OCI-LY7 (cell line): Measurements from ENCODE around the gene HIVEP3. TPM values are rescaled to one million over a fixed set of nuclear protein-coding genes. Genes with fewer than 3 reads are reported as not detected.

Experiments
- BruUV-seq: library from RNA; stranded (reverse); fragments of 400-500 nt; replicated peaks from 2 replicates; lab custom pipeline; 2021; lab: Mats Ljungman, UMichigan
- CTCF ChIA-PET: fragments of 300-600 bp; sonication (Branson Sonifier 250); formaldehyde crosslinking; loops from one replicate; lab custom pipeline; 2022; ENCODE audit warnings: antibody characterized with exemption; ENCODE audit not compliant: unreplicated experiment; lab: Charles Lee
- POLR2A ChIA-PET: fragments of 300-600 bp; sonication (Branson Sonifier 250); formaldehyde crosslinking; loops from one replicate; lab custom pipeline; 2022; ENCODE audit warnings: antibody characterized with exemption; lab: Charles Lee
- DNase-seq: peaks from one replicate; pipeline ENCODE4 v3.0.0-alpha.2; 2015; ENCODE audit warnings: low spot score
- H2AFZ ChIP-seq: fragments of 200-600 bp; sonication (generic), shearing (Covaris generic); 2 replicates; pipeline ENCODE4 v1.6.1; 2014; ENCODE audit warnings: mild to moderate bottlenecking, antibody characterized with exemption, low read length, moderate library complexity
- H3K27ac ChIP-seq: fragments of 200-600 bp; sonication (generic); 2 replicates; pipeline ENCODE4 v1.5.1; 2014; ENCODE audit warnings: mixed run types, low read depth, mild to moderate bottlenecking, moderate library complexity, low read length, inconsistent platforms; ENCODE audit not compliant: poor library complexity, severe bottlenecking
- H3K36me3 ChIP-seq: fragments of 200-600 bp; sonication (generic); 2 replicates; pipeline ENCODE4 v1.6.1; 2014; ENCODE audit warnings: mild to moderate bottlenecking, antibody characterized with exemption, low read length, moderate library complexity, mixed read lengths; ENCODE audit not compliant: insufficient read depth
- H3K4me1 ChIP-seq: fragments of 200-600 bp; sonication (generic); 2 replicates; pipeline ENCODE4 v1.5.1; 2014; ENCODE audit warnings: mild to moderate bottlenecking, low read length; ENCODE audit not compliant: insufficient read depth, poor library complexity, severe bottlenecking
- H3K4me2 ChIP-seq: fragments of 200-600 bp; sonication (generic); 2 replicates; pipeline ENCODE4 v1.6.1; 2014; ENCODE audit warnings: mild to moderate bottlenecking, low read length
- H3K4me3 ChIP-seq: fragments of 200-600 bp; sonication (generic); 2 replicates; pipeline ENCODE4 v1.5.1; 2014; ENCODE audit warnings: mild to moderate bottlenecking, low read depth, low read length; ENCODE audit not compliant: poor library complexity, severe bottlenecking
- H3K79me2 ChIP-seq: fragments of 200-600 bp; sonication (generic); 2 replicates; pipeline ENCODE4 v1.6.1; 2016; ENCODE audit warnings: low read depth, mild to moderate bottlenecking, low read length, moderate library complexity, mixed read lengths; ENCODE audit not compliant: insufficient read depth
- H3K9me2 ChIP-seq: fragments of 200-600 bp; sonication (generic); 2 replicates; pipeline ENCODE4 v1.6.1; 2016; ENCODE audit warnings: mild to moderate bottlenecking, low read length, mixed read lengths; ENCODE audit not compliant: insufficient read depth
- H3K9me3 ChIP-seq: fragments of 200-600 bp; sonication (generic); 2 replicates; pipeline ENCODE4 v1.6.1; 2014; ENCODE audit warnings: mild to moderate bottlenecking, mixed run types, low read length, mixed read lengths
- H4K20me1 ChIP-seq: fragments of 200-600 bp; sonication (generic); 2 replicates; pipeline ENCODE4 v1.6.1; 2014; ENCODE audit warnings: mild to moderate bottlenecking, antibody characterized with exemption, low read length, moderate library complexity, mixed read lengths; ENCODE audit not compliant: insufficient read depth
- CTCF ChIP-seq: fragments of 200-600 bp; sonication (generic); conservative IDR thresholded peaks from 2 replicates; pipeline ENCODE4 v1.5.1; 2014; ENCODE audit warnings: mild to moderate bottlenecking, antibody characterized with exemption, low read length, moderate library complexity, mixed read lengths
- EZH2phosphoT487 ChIP-seq: fragments of 200-600 bp; sonication (generic); IDR thresholded peaks from 2 replicates; pipeline ENCODE4 v1.6.1; 2018; ENCODE audit warnings: low read depth, borderline replicate concordance, mild to moderate bottlenecking, mixed run types, antibody characterized with exemption, low read length, moderate library complexity, mixed read lengths
- intact Hi-C: fragments of 100-400 bp; cut with micrococcal nuclease; formaldehyde crosslinking; loops from one replicate; pipeline ENCODE4 v1.10.0; 2022; ENCODE audit not compliant: unreplicated experiment
- total RNA-seq, 2 experiments: library from RNA; depleted of rRNA in 1 of 2; stranded (reverse); fragments of >200 nt in 1 of 2; shearing (Covaris generic) in 1 of 2; gene quantifications; 2 replicates each; pipeline ENCODE4 v1.2.3, GENCODE V29; 2014 to 2022

The HIVEP3 gene
- total RNA-seq, 2 experiments from 2014 or later = 0.53 to 0.60 TPM

DNA sequence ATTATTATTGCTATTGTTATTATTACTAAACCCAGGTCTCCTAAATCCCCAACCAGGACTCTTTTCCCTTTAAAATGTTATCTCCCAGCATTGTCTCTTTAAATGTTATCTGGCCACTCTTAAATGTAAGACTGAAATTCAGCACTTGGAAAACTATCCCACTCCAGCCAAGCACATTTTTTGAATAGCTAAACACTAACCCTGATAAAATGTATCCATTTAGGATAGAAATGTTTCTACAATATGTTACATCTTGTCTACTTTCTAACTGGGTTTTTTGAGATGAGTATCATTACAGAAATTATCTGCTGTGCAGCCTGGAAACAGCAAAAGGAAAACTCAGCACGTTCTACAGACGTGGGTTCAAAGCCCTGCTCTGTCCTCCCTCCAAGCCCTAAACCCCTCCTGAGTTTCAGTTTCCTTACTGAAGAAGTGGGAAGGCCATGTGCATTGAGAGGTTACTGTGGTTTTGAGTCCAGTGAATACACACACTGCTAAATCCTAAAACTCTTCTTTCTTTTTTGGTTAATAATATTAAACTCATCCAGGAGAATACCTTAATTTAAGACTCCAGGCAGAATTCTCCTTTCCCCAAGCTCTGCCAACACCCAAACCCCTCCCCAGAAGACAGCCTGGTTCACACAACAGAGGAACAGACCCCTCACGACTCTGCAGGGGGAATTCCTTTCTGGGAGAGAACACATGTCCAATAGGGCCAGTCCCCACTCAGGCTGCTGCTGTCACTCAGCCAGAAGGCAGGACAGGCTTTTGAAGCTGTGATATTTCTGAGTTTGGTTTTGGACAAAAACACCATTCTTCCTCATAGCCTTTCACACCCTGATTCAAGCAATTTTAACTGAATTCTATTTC, 41.9 kb downstream of the HIVEP3 start:
- H3K9me3 ChIP-seq = no peaks in the 10 kb centered on the region
- no peak overlapping the region for H2AFZ ChIP-seq
- H3K4me3 ChIP-seq = no peak overlapping the region
- no peaks in the 10 kb centered on the region for H3K36me3 ChIP-seq
- no peak overlapping the region for H3K27ac ChIP-seq
- ChIA-PET CTCF (no interaction called here), POLR2A (no interaction called here)
- no peak for TF ChIP-seq EZH2phosphoT487
- TF ChIP-seq CTCF = no peak
- DNase-seq = no peak
- intact Hi-C loops = no loop called here
- H3K4me1 ChIP-seq = no peaks in the 10 kb centered on the region
- no TSS peak for BruUV-seq
- no peaks in the 10 kb centered on the region for H4K20me1 ChIP-seq
- H3K4me2 ChIP-seq = no peak overlapping the region
- H3K9me2 ChIP-seq = no peaks in the 10 kb centered on the region
- no peaks in the 10 kb centered on the region for H3K79me2 ChIP-seq

DNA sequence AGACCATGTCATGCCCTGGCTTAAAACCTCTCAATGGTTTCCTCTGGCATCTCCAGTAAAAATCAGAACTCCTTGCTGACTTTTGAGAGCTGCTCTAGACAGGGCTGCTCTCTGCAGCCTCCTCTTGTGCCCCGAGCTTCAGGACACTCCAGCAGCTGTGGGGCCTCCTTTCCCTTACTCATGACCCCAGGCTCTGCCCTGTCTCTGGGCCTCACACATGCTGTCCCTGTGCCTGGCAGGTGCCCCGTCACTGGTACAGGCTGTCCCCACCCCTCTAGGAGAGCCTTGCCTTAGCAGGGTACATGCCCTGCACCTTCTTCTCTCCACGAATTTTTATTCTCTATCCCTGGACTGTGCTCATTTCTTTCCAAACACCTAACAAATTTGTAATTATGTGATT, 43.2 kb downstream of the HIVEP3 start:
- TF ChIP-seq CTCF (no peak), EZH2phosphoT487 (no peak)

DNA sequence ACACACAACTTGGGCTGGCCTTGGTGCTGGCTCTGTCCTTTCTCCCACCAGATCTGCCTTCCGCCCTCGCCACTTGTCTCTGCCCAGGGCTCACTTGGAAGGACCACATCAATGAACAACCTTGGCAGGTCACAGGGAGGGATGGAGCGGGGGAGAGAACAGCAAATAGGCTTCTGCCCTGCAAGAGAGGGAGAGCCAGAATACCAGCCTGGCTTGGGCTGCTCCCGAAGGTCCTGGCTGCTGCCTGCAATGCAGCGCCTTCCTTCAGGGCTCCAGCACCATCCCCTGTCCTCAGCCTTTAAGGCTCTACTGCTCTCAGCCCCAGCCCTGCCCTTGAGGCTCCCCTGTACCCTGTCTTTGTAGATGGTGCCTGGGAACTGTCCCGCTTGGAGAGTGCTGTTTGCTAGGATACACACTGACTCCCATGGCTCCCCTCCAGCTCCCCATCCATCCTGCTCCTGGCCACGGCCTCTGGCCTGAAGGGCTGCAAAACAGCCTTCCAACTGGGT, 43.8 kb downstream of the HIVEP3 start:
- TF ChIP-seq EZH2phosphoT487 (no peak), CTCF (no peak)

More for the DNA sequence above, 43.2 kb downstream of the HIVEP3 start:
- H3K4me3 ChIP-seq = no peak overlapping the region
- no peaks in the 10 kb centered on the region for H3K4me1 ChIP-seq
- no peaks in the 10 kb centered on the region for H3K9me2 ChIP-seq
- no peaks in the 10 kb centered on the region for H4K20me1 ChIP-seq
- H3K27ac ChIP-seq = no peak overlapping the region
- H3K4me2 ChIP-seq = no peak overlapping the region
- no peaks in the 10 kb centered on the region for H3K36me3 ChIP-seq
- ChIA-PET POLR2A (interaction anchor here (0.7 kb wide), 1 partner anchor 475 kb away, joined by 5 read pairs; no protein-coding TSS in a partner anchor), CTCF (no interaction called here)
- H3K9me3 ChIP-seq = no peaks in the 10 kb centered on the region
- intact Hi-C loops = no loop called here
- H2AFZ ChIP-seq = no peak overlapping the region
- no peak for DNase-seq
- BruUV-seq = no TSS peak
- no peaks in the 10 kb centered on the region for H3K79me2 ChIP-seq

More for the DNA sequence above, 43.8 kb downstream of the HIVEP3 start:
- H4K20me1 ChIP-seq = no peaks in the 10 kb centered on the region
- intact Hi-C loops = no loop called here
- ChIA-PET POLR2A (no interaction called here), CTCF (no interaction called here)
- no peak overlapping the region for H3K27ac ChIP-seq
- no peak for DNase-seq
- no peak overlapping the region for H2AFZ ChIP-seq
- H3K4me3 ChIP-seq = no peak overlapping the region
- no peak overlapping the region for H3K4me2 ChIP-seq
- BruUV-seq = no TSS peak
- H3K9me2 ChIP-seq = no peaks in the 10 kb centered on the region
- H3K9me3 ChIP-seq = no peaks in the 10 kb centered on the region
- no peaks in the 10 kb centered on the region for H3K36me3 ChIP-seq
- H3K4me1 ChIP-seq = no peaks in the 10 kb centered on the region
- no peaks in the 10 kb centered on the region for H3K79me2 ChIP-seq
